GM12892 (cell line): Measurements from ENCODE around the gene UGT2A1.

Experiments
- DNase-seq: peaks from one replicate; pipeline ENCODE4 v3.0.0; 2011; ENCODE audit not compliant: insufficient read length
- FAIRE-seq: peaks from 2 replicates; lab custom pipeline; 2011; peaks lifted over from hg19 to GRCh38; lab: Jason Lieb, UNC
- POLR2A ChIP-seq: IDR thresholded peaks from 2 replicates; pipeline ENCODE4 v1.6.1; 2011; ENCODE audit warnings: low read depth, low read length, control low read depth
- POLR2AphosphoS5 ChIP-seq: IDR thresholded peaks from 2 replicates; pipeline ENCODE4 v1.6.1; 2011; ENCODE audit warnings: low read depth, low read length, control low read depth
- TAF1 ChIP-seq: IDR thresholded peaks from 2 replicates; pipeline ENCODE4 v1.6.1; 2011; ENCODE audit warnings: low read depth, mild to moderate bottlenecking, control low read depth, low read length, borderline replicate concordance

The UGT2A1 gene

GRCh38 chr4:69649629-69650028 lies 3.4 kb downstream of the UGT2A1 start:
- TF ChIP-seq TAF1 (no peak), POLR2A (no peak), POLR2AphosphoS5 (no peak)
- DNase-seq = no peak
- no peak for FAIRE-seq

GRCh38 chr4:69649207-69649606 lies 3.8 kb downstream of the UGT2A1 start:
- no peak for FAIRE-seq
- TF ChIP-seq POLR2A (no peak), POLR2AphosphoS5 (no peak), TAF1 (no peak)
- DNase-seq = no peak

DNA sequence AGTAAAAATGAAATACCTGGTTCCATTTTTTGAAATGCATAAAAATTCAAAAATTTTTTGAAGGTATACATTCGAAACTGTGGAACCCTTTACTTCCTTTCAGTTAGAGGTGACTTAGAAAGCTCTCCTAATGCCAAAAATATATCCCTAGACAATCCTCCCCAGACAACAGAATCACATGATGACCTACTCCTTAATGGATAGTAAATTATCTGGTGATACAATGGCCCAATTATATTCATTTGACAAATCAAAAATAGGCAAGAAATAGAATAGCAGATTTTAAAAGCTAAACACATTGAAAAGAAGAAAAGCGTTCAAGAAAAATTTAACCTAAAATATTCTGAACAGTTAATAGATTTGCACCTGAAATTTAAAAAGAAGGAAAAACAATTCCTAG lies 10.1 kb downstream of the UGT2A1 start:
- FAIRE-seq (no peak), DNase-seq (no peak)
- TF ChIP-seq TAF1 = no peak
- no peak for TF ChIP-seq POLR2AphosphoS5
- no peak for TF ChIP-seq POLR2A

GRCh38 chr4:69640289-69640688 lies 12.8 kb downstream of the UGT2A1 start:
- no peak for FAIRE-seq

DNA sequence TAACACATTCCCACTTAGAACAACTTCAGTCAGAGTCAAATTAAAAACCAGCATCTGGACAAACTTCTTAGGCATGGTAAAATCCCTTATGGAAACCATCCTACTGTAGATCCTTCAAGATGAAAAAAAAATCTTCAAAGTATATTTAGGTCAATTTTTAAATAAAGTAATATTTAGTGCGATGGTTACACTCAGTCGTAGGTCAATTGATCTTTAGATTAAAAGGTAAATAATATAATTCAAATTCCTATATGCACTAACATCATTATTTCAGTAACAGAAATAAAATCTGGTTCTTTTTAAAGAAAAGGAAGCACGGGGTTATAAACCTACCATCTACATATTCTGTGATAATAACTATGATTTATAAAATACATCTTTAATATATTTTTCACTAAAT lies 13.5 kb downstream of the UGT2A1 start, which contains the start of gene UGT2A2:
Gene UGT2A2, minus strand, starts transcription at position 101 of the 400 bp plus-strand sequence. Its CDS starts 2 bp downstream, at position 99.
- TF ChIP-seq TAF1 = no peak
- TF ChIP-seq POLR2A = no peak
- TF ChIP-seq POLR2AphosphoS5 = no peak
- FAIRE-seq (no peak), DNase-seq (no peak)

More at GRCh38 chr4:69640289-69640688, 12.8 kb downstream of the UGT2A1 start:
- no peak for DNase-seq
- TF ChIP-seq TAF1 (no peak), POLR2A (no peak), POLR2AphosphoS5 (no peak)

- TF ChIP-seq POLR2A (no peak), TAF1 (no peak), POLR2AphosphoS5 (no peak)
- FAIRE-seq (no peak), DNase-seq (no peak)
Measured at GRCh38 chr4:69617083-69617694, 35.9 kb downstream of the UGT2A1 start.

GRCh38 chr4:69610484-69610883 lies 42.6 kb downstream of the UGT2A1 start:
- FAIRE-seq = no peak
- TF ChIP-seq POLR2AphosphoS5 (no peak), POLR2A (no peak), TAF1 (no peak)
- no peak for DNase-seq

DNA sequence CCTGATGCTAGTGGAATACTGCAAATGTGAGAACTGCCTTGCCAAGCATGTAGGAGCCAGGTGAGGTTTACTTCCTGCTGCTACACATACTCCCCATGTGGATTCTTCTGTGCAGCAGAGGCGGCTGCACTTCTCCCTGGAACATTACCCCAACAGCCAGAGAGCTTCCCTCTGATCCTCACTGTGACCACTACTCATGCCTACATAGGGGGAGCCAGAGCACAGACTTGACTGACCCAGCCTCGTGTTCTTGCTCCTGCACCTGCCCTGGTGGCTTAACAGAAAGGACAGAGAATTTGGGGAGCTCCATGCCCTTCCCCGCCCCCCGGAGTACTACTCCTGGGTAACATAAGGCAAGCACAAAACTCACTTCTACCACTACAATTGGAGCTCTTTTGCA lies 52.0 kb downstream of the UGT2A1 start:
- FAIRE-seq (no peak), DNase-seq (no peak)
- TF ChIP-seq POLR2AphosphoS5 (no peak), TAF1 (no peak), POLR2A (no peak)

GRCh38 chr4:69600013-69600412 lies 53.0 kb downstream of the UGT2A1 start:
- no peak for TF ChIP-seq POLR2A
- no peak for TF ChIP-seq POLR2AphosphoS5
- no peak for TF ChIP-seq TAF1
- FAIRE-seq (no peak), DNase-seq (no peak)

DNA sequence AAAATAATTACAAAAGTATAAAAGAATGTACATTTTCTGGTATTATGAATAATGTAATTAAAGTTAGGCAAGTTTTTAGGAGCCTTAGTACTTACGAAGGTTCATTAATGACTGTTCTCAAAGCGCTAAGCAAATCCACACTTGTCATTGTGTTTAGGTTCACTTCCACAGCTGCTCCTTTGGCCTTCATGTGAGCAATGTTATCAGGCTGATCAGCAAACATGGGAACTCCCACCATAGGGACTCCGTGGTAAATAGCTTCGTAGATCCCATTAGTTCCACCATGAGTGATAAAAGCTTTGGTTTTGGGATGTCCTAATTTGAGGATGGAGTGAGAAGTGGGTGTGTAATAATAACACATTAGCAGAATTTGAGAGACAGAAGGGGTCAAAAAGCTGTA lies 58.7 kb downstream of the UGT2A1 start:
- TF ChIP-seq POLR2AphosphoS5 (no peak), TAF1 (no peak), POLR2A (no peak)
- DNase-seq (no peak), FAIRE-seq (no peak)

GRCh38 chr4:69591364-69591763 lies 61.7 kb downstream of the UGT2A1 start:
- TF ChIP-seq POLR2AphosphoS5 = no peak
- TF ChIP-seq POLR2A = no peak
- TF ChIP-seq TAF1 = no peak
- DNase-seq (no peak), FAIRE-seq (no peak)

DNA sequence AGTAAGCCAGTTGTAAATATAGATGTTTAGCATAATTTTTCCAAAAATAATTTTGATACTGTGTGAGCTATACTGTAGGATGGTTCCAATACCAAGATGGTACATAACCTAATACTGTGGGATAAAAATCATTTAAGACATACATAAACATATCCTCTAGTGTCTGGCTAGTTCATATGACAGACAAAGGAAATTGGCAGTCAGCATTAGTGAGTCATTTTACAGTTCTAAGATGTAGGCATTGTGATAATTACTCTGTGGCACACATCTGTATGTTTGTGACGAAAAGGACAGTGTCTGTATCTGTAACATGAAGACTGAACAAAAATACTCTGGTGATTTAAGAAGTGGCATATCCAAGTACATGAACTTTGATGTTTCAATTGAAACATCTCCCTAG lies 63.2 kb downstream of the UGT2A1 start:
- no peak for TF ChIP-seq POLR2A
- TF ChIP-seq POLR2AphosphoS5 = no peak
- TF ChIP-seq TAF1 = no peak
- DNase-seq (no peak), FAIRE-seq (no peak)

DNA sequence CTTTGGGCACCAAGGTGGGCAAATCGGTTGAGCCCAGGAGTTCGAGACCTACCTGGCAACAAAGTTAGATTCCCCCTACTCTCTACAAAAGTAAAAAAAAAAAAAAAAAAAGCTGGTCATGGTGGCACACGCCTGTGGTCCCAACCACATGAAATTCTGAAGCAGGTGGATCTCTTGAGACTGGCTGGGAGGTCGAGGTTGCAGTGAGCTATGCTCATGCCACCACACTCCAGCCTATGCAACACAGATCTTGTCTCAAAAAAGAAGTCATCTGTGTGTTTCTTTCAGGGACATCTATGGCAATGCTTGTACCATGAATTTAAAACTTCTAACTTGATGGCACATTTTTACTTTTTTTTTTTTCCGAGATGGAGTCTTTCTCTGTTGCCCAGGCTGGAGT lies 68.9 kb downstream of the UGT2A1 start:
- TF ChIP-seq POLR2AphosphoS5 (no peak), TAF1 (no peak), POLR2A (no peak)
- DNase-seq (no peak), FAIRE-seq (no peak)

- DNase-seq (no peak), FAIRE-seq (no peak)
- TF ChIP-seq POLR2A (no peak), POLR2AphosphoS5 (no peak), TAF1 (no peak)
Measured at GRCh38 chr4:69583543-69583942, 69.5 kb downstream of the UGT2A1 start.
